MM.1S (cell line): ENCODE measurements around the gene RAB35.

Experiments used
- EZH2 ChIP-seq: fragments of 300-600 bp; sonication (generic); optimal IDR thresholded peaks from 2 replicates; pipeline ENCODE3; 2017; ENCODE audit warnings: low read depth, mild to moderate bottlenecking, antibody characterized with exemption, low read length, mixed read lengths
- EZH2phosphoT487 ChIP-seq: fragments of 300-600 bp; sonication (generic); IDR thresholded peaks from 2 replicates; pipeline ENCODE4 v1.6.1; 2018; ENCODE audit warnings: antibody characterized with exemption, low read length
- TF ChIP-seq, protein P1 (sequence below): fragments of 300-600 bp; sonication (generic); IDR thresholded peaks from 2 replicates; pipeline ENCODE4 v1.5.1; 2016; ENCODE audit warnings: antibody characterized with exemption, low read length, mixed read lengths

DNA sequence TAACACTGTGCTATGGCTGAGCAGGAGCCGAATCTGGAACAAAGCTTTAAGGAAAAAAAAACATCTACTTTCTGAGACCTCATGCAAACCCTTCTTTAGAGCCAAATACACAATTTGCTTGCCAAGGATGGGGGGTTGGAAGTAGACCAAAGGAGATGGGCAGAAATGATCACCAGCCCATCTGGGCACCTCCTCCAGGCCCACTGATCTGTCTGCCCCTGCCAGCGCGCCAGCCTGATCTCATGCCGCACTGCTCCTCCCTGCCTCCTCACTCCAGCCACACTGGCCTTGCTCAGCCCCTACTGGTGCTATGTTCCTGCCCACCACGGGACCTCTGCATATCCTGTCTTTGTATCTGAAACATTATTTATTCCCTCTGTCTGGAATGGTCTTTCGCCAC lies 24.8 kb upstream of the RAB35 start:
- TF ChIP-seq EZH2 (no peak), EZH2phosphoT487 (no peak)
- TF ChIP-seq, protein P1, sequence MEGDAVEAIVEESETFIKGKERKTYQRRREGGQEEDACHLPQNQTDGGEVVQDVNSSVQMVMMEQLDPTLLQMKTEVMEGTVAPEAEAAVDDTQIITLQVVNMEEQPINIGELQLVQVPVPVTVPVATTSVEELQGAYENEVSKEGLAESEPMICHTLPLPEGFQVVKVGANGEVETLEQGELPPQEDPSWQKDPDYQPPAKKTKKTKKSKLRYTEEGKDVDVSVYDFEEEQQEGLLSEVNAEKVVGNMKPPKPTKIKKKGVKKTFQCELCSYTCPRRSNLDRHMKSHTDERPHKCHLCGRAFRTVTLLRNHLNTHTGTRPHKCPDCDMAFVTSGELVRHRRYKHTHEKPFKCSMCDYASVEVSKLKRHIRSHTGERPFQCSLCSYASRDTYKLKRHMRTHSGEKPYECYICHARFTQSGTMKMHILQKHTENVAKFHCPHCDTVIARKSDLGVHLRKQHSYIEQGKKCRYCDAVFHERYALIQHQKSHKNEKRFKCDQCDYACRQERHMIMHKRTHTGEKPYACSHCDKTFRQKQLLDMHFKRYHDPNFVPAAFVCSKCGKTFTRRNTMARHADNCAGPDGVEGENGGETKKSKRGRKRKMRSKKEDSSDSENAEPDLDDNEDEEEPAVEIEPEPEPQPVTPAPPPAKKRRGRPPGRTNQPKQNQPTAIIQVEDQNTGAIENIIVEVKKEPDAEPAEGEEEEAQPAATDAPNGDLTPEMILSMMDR: no peak
